SK-N-DZ (cell line): ENCODE measurements around the gene KIAA0930. TPM values are rescaled to one million over a fixed set of nuclear protein-coding genes. Genes with fewer than 3 reads are reported as not detected.
"Not testable (repeated sequence)": the region's sequence is repeated elsewhere in the genome, so short reads cannot be mapped to it uniquely, and the experiment has no call there.

ENCODE experiments used
- DNase-seq: peaks from one replicate; pipeline ENCODE4 v3.0.0-alpha.2; 2015; ENCODE audit warnings: low spot score
- polyA plus RNA-seq, 2 experiments: library from polyadenylated mRNA; depleted of rRNA; stranded (reverse); fragments of >200 nt; gene quantifications; 2 replicates each; pipeline ENCODE4 v1.2.3, GENCODE V29; 2014

KIAA0930 gene
- 34.4 and 35.8 TPM in 2 replicates for polyA plus RNA-seq (2014; cell fraction: cytosol; rRNA removed)
- 30.4 and 46.5 TPM in 2 replicates for polyA plus RNA-seq (2014; cell fraction: nucleus; rRNA removed)

DNA sequence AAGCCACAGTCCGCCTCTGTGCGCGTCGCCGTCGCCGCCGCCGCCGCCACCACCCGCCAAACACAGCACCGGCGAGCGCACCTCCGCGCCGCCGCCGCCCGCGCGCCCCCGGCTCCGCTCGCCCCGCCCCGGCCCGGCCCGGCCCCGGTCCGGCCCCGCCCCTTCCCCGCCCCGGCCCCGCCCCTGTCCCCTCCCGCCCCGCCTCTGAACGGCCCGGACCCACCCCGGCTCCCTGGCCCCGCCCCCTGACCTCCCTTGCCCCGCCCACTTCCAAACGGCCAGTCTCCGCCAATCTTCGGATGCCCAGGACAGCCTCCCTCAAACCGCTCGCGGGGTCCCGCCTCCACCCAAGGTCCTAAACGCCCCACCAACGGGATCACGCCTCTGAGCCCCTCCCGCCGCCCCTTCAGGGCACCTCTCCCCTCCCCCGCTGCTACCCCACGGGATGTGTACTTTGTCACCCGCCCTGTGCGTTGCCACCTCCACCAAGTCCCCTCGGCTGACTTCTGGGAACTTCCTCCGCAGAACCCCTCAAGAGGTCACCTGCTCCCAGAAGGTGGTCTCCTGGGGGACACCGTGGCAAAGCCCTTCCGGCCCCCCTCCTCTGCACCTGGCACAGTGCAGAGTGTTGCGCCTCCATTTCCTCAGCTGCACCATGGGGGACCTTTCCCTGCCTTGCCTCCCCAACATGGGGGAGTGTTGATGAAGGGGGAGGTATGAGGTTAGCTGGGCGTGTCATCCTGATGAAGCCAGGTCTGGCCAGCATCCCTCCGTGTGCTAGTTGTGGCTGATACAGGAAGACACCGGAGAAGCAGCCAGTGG lies at the start of gene KIAA0930:
Gene KIAA0930, minus strand, starts transcription at position 85 of the 822 bp plus-strand sequence. CDS start 191 bp downstream, outside the sequence.
- peak; percentile 65 for DNase-seq

DNA sequence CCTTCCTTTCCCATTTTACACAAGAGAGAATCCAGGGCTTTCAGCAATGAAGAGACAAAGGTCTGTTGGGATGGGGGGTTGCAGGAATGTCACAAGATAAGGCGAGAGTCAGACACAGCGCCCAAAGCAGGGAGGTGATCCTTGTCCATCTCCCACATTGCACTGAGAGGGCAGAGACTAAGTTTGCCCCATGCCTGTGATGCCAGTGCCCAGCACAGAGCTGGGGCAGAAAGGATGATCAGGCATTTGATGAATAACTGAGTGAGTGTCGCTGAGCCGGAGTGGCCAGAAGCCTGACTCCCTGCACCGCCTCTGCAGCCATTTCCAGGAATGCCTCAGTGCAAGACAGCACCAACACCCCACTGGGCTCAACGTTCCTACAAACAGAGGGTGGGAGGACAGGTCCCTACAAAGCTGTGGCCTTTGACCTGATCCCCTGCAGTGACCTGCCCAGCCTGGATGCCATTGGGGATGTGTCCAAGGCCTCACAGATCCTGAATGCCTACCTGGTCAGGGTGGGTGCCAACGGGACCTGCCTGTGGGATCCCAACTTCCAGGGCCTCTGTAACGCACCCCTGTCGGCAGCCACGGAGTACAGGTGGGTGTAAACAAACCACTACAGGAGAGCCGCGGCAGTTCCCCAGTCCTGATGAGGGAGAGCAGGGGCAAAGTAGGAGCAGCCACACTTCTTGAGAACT lies 46.3 kb upstream of the KIAA0930 start:
- DNase-seq: no peak

DNA sequence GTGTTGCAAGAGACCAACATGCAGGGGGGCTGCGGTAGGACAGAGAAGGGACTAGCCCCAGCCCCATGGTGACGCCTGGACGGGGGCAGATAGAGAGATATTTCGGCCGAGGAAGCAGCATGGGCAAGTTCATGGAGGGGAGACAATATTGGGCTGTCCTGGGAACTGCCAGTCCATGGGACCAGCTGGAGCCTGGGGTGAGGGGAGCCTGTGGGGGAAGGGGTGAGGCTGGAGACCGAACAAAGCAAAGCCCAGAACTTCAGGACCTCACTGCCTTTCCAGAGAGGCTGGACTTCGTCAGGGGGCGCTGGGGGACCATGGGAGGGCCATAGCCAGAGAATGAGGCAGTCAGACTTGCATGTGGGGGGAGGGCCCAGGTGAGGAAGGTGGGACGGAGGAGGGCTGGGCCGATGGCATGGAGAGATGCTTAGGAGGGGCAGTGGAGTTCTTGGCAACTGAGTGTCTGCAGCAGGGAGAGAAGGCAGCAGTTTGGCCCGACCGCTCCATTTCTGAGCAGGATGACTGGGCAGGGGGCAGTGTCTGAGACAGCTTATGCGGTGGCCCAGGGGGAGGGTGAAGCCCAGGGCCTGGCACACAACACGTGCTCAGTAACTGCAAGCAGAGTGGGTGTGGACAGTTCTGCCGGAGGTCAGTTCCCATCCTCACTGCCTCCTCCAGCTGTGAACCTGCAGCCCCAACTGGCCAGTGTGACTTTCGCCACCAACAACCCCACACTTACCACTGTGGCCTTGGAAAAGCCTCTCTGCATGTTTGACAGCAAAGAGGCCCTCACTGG lies 44.8 kb upstream of the KIAA0930 start:
- no peak for DNase-seq

DNA sequence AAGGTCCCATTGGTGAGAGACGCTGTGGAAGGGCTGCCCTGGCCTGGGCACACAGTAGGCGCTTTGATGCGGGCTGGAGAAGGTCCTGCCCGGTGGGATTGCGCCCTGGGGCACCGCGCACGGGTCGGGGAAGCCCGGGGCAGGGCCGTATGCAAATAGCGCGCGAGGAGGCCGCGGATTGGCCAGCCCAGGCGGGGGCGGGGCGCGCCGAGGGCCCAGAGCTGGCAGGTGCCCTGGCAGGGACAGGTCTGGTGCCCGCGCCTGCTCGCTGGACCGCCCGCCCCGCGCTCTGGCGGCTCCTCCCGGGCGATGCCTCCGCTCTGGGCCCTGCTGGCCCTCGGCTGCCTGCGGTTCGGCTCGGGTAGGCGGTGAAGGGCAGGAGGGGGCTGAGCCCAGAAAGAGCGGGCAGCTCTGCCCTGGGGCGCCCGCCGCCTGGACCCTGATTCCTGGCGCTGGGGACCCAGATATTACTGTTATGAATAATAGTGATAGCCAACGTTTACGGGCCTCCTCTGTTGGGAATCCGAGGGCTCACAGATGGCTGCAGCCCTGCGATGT lies 44.1 kb upstream of the KIAA0930 start, which contains the start of gene UPK3A:
Gene UPK3A, plus strand, starts transcription at position 245 of the 558 bp plus-strand sequence. Its CDS starts 65 bp downstream, at position 310.
- no peak for DNase-seq

DNA sequence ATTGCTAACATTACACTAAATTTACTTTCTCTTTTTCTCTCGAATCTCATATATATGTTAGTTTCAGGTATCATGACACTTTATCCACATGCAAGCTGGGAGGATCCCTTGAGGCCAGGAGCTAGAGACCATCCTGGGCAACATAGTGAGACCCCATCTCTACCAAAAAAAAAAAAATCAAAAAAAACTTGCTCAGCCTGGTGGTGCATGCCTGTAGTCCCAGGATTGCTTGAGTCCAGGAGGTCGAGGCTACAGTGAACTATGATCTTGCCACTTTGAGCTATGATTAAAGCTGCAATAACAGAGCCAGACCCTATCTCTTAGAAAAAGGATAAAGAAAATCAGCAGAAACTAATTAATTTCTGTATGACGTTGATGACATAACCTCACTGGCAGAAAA lies 40.3 kb upstream of the KIAA0930 start:
- DNase-seq: no peak

DNA sequence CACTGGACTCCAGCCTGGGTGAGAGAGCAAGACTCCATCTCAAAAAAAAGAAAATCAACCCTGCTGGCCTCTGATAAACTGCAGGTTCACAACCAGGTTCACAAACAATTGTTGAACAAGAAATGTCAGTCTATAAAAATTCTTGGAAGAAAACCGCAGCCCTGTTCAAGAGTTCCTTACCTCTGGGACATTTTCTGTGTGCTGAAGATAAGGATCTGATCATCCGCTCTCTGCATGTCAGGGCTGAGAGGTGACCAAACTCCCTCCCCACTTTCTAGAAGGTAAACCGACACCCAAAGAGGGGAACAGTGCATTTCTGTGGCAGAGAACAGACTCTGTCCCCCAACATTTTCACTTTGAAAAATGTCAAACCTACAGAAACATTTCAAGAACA lies 39.9 kb upstream of the KIAA0930 start:
- DNase-seq: no peak

DNA sequence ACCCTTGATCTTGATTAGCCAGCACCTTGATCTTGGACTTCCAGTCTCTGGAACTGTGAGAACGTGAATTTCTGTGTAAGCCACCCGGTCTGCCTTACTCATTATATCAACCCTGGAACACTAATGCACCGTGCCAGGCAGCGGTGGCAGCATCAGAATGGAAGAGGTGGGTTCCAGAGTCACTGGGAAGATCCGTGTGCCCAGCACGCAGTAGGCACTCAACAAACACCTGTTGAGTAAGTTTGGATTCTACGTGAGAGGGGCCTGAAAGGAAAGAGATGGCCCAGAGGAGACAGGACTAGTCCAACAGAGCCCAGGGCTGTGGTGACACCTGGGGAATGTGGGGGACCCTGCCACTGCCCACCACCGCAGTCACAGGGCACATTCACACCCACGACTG lies 37.4 kb upstream of the KIAA0930 start:
- DNase-seq: no peak

DNA sequence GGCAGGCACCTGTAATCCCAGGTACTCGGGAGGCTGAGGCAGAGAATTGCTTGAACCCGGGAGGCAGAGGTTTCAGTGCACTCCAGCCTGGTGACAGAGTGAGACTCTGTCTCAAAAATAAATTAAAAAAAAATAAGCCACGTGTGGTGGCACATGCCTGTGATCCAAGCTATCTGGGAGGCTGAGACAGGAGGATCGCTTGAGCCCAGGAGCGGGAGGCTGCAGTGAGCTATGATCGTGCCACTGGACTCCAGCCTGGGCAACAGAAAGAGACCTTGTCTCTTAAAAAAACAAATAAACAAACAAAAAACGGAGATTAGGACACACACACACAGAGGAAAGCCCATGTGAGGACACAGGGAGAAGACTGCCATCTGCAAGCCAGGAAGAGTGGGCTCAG lies 37.0 kb upstream of the KIAA0930 start:
- not testable (repeated sequence) for DNase-seq

DNA sequence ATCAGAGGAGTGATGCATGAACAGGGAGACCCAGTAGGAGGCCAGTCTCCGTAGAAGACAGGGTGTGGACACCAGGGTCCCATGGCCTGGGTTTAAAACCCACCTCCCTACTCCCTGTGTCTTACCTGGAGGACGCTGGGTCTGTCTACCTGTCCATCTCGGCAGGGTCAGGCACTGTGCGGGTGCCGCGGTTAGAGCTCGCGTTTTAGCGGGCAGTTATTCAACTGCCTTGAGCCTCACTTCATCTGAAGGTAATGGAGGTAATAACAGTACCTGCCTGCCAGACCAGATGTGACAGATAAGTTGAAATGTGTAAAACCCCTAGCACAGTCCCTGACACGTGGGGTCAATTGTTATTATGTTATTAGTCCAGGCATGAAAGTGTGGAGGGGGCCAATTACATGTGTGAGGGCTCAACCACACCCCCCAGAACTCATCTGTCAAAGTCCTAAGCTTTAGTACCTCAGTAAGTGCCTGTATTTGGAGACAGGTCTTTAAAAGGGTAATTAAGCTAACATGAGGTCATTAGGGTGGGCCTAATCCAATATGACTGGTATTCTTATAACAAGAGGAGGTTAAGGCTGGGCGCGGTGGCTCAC lies 35.9 kb upstream of the KIAA0930 start:
- no peak for DNase-seq

DNA sequence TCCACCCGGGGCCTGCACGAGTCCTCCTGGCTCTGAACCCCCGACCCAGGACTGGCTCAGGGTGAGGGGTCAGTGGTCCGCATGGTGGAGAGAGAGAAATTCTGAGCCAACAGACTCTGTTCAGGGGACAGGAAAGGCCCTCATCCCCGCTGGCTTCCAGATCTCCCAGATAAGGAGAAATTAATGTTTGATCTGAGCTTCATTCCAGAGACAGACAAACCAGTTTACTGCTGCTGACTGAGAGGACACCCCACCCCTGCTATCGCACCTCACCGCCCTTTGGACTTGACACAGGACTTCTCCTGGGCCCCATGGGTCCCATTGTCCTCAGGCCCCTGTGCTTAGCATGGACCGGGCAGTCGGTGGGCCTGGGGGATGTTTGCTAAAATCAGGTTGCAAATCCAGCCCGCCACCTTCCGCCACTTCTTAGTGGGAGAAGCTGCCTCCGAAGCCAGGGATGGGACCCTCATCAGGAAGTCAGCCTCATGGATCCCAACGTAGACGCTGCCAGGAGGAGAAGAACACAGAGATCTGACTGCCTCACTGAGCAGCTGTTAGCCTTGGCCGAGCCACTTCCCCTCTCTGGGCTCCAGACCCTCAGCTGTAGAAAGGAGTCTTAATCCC lies 32.9 kb upstream of the KIAA0930 start:
- no peak for DNase-seq

DNA sequence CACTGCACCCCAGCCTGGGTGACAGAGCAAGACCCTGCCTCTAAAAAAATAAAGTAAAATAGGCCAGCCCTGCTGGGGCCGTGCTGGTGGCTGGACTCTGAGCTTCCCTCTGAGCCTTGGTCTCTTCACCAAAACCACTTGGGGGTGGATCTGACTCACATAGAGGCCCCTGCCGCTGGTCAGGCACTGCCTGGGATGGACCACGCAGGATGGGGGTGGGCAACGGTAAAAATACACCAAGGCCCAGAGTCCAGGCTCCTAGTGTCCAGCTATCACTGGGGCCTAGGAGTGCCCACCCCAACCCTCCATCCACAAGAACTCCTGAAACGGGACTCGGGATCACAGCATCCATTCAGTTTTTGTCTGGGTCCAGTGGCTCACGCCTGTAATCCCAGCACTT lies 31.8 kb upstream of the KIAA0930 start:
- DNase-seq: no peak

DNA sequence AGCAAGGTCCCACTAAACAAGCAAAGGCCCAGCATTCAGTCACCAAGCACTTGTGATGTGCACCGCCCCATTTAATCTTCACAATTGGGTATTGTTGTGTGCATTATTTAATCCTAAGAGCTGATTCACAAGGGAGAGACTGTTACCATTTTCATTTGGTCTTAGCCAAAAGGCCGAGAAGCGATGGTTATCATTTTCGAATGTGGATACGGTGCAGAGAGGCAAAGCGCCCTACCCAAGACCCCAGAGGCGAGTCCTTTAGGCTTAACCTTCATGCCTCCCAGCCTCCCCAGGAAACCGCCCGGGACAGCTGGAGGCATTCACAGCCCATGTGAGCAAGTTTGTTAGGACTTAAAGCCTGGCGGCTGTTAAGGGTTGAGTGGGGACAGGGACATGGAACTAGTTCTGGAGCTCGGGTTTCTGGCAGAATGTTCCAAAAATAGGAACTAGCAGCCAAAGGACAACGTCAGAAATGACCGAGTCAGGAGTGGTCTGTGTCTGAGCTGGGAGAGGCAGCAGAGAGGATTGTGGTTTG lies 31.0 kb upstream of the KIAA0930 start:
- DNase-seq: no peak

DNA sequence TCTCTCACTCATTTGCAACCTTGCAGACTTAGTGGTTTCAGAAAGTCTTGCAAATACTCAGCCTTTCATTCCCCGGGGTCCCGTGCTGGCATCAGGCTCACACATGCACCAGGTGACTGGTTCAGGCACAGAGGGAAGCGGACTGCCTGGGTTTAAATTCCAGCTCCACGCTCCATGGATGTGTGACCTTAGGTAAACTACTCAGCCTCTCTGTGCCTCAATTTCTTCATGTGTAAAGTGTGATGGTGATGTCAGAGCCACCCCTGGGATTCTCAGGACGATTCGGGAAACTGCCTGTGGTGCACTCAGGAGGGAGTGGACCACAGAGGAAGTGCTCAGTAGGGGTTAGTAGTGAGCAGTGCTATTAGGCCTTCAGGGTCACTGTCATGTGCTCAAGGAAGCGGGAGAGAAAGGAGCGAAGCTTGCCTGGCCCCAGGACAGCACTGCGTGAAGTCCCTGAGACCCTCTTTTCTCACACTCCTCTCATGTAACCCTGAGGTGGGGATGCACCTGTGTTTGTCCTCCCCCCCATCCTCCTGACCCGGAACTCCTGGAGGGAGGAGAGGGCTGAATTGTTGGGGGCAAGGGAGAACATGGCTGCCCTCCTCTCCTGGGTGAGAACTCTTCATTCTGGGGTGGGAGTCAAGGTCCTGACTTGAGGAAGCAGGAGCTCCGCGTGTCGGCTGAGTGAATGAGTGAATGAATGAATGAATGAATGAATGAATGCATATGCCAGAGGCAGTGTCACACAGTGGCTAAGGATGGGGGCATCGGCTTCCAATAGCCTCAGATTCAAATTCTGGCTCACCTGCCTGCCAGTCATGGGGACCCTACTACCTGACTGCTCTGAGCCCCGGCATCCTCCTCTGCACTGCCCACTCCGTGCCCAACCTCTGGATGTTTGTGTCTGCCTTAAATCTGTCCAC lies 29.7 kb upstream of the KIAA0930 start:
- no peak for DNase-seq

DNA sequence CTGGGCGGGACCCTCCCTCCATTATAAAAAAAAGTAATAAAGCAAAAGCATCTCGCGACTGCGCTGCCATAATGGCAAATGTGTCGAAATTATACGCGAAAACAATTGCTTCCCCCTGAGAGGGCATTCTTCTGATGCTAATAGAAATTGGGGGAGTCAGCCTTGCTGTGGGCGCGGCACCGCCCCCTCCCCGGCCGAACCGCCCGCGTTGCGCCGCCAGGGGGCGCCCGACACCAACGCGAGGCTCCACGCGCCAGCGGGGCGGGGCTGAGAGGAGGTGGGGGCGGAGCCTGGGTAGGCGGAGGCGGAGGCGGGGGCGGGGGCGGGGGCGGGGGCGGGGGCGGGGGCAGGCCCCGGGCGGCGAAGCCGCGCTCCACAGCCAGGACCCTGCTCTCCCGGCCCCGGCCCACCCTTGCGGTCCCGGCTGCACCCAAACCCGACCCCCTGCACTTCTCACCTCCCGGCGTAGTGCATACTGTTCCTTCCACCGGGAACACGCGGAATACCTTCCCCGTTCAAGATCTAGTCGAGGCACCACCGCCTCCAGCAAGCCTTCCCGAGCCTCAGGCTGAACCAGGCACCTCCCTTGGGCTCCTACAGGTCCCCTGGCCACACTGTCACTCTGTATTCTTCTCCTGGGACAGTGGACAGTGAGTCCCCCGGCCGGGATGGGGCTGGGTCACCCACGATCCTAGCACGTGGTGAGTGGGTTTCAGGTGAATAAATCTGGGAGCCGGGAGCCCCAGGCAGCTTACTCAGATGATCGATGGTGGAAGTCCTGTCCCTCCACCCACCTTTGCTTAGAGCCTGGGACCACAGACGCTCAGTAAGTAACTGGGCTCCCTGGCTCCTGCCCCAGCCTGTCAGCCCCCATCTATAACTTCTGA lies 28.5 kb upstream of the KIAA0930 start:
- DNase-seq: peak; percentile 75

DNA sequence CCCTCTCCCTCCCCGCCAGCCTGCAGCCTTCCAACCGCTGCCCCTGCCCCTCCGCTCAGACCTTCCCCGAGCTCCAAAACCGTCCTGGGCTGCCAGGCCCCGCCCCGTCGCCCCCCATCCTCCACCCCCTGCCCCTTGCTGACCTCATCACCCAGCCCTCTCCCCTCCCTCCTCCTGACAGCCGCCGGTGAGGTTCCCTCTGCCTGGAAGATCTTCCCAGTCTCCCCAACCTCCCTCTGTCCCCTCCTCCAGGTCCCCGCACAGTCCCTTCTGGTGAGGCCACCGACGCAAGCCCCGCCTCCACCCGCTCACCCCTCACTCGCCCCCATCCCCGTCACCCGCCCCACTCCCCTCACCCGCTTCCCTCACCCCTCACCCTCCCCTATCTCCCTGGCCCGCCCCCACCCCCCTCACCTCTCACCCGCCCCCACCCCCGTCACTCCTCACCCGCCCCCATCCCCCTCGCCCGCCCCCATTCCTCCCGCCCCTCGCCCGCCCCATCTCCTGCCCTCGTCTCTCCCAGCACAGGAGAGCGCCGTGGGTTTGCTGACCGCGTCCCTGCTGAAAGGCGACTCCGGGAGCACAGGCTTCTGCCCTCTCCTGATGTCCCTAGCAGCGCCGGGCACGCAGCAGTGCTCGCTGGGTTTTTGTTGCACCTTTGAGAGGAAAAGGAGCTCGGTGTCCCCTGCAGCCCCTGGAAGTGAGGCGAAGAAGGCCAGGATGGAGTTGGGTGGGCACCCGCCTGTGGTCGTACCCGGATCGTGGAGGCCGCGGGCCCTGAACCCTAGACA lies 27.7 kb upstream of the KIAA0930 start:
- peak; percentile 96 for DNase-seq

DNA sequence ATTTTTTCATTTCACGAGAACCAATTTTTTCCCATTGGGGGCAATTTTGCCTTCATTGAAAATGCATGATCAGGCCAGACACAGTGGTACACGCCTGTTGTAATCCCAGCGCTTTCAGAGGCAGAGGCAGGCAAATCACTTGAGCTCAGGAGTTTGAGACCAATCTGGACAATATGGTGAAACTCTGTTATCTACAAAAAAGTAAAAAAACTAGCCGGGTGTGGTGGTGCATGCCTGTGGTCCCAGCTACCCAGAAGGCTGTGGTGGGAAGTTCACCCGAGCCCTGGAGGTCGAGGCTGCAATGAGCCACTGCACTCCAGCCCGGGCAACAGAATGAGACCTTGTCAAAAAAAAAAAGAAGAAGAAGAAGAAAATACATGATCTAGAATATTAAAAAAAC lies 24.8 kb upstream of the KIAA0930 start:
- DNase-seq: no peak
